ENCODE results near the gene GTSE1.

The GTSE1 gene

GRCh38 chr22:46363611-46364321, 67.1 kb downstream of the GTSE1 start:
- H3K4me3 ChIP-seq (ENCODE audit: low read depth, low read length): no peak overlapping the region
- TF ChIP-seq CTCF (IDR thresholded peaks at IDR 0.05; ENCODE audit: low read depth, low read length, missing control alignments): no peak
- DNase-seq (ENCODE audit: low read depth): no peak
- in situ Hi-C loops (cut with HindIII; ENCODE audit: low sequenced_read_pairs): no loop called here

- in situ Hi-C loops (cut with HindIII; ENCODE audit: low sequenced_read_pairs): no loop called here
- H3K4me3 ChIP-seq (ENCODE audit: low read depth, low read length): no peak overlapping the region
- TF ChIP-seq CTCF (IDR thresholded peaks at IDR 0.05; ENCODE audit: low read depth, low read length, missing control alignments): no peak
Measured at GRCh38 chr22:46364341-46365165, 67.9 kb downstream of the GTSE1 start.

DNA sequence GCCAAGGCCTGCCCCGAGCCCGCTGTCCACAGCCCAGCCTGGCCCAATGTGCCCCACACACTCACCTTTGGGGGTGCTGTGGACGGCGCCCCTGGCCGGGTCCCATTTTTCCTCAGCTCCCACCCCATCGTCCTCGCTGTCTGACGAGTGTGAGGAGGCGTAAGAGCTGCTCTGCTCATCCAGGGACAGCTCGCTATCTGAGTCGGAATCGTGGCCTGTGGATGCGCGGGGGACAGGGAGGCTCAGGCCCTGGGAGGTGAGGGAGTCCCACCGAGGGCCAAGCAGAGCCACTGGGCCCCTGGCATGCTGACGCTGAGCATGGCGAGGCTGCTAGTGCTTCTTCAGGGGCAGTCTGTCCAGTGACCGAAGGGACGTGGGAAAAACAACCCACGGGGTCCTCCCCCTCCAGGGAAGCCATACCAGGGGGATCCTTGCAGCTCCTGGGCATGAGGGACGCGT, 68.5 kb downstream of the GTSE1 start:
- no peak overlapping the region for H3K4me3 ChIP-seq (ENCODE audit: low read depth, low read length)
- in situ Hi-C loops (cut with HindIII; ENCODE audit: low sequenced_read_pairs): no loop called here
- no peak for DNase-seq (ENCODE audit: low read depth)
- no peak for TF ChIP-seq CTCF (IDR thresholded peaks at IDR 0.05; ENCODE audit: low read depth, low read length, missing control alignments)

More at GRCh38 chr22:46364341-46365165, 67.9 kb downstream of the GTSE1 start:
- no peak for DNase-seq (ENCODE audit: low read depth)

GRCh38 chr22:46366327-46366731, 69.7 kb downstream of the GTSE1 start:
- no peak for DNase-seq (ENCODE audit: low read depth)
- no peak for TF ChIP-seq CTCF (IDR thresholded peaks at IDR 0.05; ENCODE audit: low read depth, low read length, missing control alignments)
- in situ Hi-C loops (cut with HindIII; ENCODE audit: low sequenced_read_pairs): no loop called here
- no peak overlapping the region for H3K4me3 ChIP-seq (ENCODE audit: low read depth, low read length)

DNA sequence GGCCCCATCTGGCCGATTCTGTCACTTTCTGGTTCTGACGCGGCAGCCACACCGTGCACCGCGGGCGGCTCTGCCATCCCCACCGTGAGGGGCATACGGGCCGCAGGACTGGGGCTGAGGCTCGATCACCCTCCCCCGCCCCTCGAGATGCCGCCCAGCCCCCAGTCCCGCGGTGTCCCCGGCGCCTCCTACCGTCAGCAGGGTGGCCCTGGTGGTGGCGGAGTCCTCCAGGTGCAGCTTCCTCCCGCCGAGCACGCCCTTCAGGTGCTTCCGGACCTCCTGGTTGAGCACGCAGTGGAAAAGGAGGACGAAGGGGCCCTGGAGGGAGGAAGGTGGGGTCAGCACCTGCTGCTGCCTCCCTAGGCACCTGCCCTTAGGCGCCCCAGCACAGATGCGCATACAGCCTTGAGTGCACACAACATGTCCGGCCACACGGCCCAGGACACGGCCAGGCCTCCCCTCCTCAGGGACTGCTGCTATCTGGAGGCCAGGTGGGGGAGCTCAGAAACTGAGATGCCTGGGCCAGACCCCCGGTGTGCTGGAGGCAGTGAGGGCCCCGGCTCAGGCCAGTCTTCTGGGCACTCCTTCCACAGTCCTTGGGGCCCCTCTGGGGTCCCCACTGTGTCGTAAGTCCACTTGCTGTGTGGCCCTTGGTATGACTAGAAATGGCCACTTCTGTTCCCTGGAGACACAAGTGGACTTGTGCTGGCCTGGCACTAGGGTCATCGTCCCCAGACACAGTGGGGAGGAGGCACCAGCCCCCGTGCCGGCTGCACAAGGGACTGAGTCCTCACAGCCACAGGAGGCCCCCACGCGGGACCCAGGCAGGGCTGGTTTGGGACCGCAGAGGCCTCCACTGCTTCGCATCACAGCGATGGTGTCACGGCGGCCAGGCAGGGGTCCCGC, 70.4 kb downstream of the GTSE1 start:
- in situ Hi-C loops (cut with HindIII; ENCODE audit: low sequenced_read_pairs): no loop called here
- no peak overlapping the region for H3K4me3 ChIP-seq (ENCODE audit: low read depth, low read length)

More for the DNA sequence above, 70.4 kb downstream of the GTSE1 start:
- TF ChIP-seq CTCF (IDR thresholded peaks at IDR 0.05; ENCODE audit: low read depth, low read length, missing control alignments): no peak
- no peak for DNase-seq (ENCODE audit: low read depth)
